COLO829 (cell line): ENCODE results near the gene IGSF21.

Experiments used
- DNase-seq: peaks from one replicate; pipeline ENCODE4 v3.0.0; 2012; ENCODE audit warnings: low spot score

IGSF21 gene

DNA sequence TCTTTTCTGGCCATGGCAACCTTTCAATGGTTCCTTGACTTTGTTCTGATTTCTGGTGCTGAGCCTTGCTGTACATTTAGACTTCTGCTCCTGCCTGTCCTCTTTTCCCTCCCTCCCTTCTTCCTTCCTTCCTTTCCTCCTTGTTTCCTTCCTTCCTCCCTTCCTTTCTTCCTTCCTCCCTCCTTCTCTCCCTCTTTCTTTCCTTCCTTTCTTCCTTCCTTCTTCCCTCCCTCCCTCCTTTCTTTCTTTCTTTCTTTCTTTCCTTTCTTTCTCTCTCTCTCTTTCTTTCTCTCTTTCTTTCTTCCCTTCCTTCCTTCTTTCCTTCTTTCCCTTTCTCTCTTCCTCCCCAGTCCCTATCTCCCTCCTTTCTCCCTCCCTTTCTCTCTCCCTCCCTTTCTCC is 10.4 kb upstream of the IGSF21 start:
- no peak for DNase-seq

DNA sequence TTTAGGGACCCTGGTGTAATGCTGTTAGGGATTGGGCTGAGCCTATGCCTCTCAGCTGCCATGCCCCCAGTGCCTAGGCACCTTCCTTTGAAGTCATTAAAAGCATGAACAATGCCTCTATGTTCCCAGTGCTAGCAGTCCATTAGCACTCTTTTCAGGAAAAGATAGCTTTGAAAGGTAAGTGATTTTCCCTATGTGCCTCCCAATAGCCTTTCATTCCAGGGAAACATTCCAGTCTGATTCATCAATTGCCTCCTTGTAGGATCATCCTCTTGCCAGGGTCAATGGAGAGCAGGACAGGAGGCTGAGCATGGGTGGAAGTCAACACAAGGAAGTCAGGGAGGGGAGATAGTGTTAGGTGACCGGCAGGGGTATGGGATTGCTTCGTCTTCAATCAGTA is 8.6 kb upstream of the IGSF21 start:
- DNase-seq: no peak

DNA sequence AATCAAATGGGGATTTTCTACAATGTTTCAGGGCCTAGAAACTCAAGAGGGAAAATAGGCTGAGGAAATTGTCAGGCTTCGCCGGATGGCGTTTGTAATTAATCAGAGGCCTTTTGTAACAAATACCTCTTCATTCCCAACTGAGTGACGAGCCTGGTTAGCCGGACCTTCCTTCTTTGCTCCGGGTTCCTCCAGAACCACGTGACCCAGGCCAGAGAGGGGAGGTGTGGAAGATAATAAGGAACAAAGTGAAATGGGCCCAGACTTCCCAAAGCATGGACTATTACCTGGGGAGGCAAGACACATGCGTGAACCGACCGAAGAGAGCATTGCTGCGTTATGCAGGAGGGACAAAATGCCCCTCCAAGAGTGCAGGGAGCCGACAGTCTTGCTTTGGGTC is 7.5 kb upstream of the IGSF21 start:
- DNase-seq: no peak

DNA sequence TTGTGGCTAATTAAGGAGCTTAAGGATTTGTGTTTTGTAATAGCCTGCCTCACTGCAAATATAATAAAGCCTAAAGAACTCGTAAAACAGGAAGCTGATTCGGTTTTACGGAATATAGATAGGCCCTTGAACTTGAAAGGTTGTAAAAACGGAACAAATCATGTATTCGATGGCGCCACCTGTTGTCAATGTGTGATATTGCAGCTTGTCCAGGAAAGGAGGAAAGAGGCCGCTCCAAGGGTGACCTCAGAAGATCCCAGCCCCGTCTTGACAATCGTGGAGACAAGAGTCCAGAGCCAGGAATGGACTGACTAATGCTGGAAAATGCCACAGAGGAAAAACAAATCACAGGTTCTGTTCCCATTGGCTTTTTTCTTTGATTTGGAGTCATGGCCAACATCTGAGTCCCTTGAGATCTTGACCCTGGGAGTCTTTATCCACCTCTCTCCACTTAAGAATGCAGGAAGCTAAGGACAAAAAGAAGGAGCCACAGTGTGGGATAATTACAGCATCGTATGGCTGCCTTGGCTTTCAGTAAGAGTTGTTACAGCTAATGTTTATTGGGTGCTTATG is 7.0 kb upstream of the IGSF21 start:
- peak; percentile 71 for DNase-seq

DNA sequence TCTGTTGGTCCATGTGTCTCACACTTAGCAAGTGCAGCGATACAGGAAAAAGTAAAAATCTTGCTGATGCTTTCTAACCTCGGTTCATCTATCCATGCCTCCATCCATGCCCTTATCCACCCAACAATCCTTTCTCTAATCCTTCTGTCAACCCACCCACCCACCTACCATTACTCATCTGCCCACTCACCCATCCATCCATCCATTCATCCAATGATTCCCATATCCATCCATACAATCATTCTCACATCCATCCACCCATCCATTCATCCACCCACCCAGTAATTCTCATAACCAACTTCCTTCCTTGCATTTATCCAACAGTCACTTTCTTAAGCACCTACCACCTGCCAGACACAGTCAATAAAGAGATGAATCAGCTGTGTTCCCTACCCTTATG is 6.1 kb upstream of the IGSF21 start:
- no peak for DNase-seq

DNA sequence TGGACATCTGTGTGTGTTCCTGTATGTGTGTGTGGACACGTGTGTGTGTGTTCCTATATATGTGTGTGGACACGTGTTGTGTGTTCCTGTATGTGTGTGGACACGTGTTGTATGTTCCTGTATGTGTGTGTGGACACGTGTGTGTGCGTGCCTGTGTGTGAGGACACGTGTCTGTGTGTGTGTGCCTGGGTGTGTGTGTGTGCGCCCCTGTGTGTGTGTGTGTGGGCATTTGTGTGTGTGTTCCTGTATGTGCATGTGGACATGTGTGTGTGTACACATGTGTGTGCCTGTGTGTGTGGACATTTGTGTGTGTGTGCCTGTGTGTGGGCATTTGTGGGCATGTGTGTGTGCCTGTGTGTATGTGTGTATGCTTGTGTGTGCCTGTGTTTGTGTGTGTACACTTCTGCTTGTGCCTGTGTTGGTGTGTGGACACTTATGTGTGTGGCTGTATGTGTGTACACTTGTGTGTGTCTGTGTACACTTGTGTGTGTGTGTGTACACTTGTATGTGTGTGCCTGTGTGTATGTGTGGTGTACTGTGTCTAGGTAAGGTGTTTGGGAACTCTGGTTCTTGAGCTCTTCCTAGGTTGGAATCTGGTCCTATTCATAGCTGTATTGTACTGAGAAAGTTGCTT is 3.7 kb upstream of the IGSF21 start:
- DNase-seq: no peak

DNA sequence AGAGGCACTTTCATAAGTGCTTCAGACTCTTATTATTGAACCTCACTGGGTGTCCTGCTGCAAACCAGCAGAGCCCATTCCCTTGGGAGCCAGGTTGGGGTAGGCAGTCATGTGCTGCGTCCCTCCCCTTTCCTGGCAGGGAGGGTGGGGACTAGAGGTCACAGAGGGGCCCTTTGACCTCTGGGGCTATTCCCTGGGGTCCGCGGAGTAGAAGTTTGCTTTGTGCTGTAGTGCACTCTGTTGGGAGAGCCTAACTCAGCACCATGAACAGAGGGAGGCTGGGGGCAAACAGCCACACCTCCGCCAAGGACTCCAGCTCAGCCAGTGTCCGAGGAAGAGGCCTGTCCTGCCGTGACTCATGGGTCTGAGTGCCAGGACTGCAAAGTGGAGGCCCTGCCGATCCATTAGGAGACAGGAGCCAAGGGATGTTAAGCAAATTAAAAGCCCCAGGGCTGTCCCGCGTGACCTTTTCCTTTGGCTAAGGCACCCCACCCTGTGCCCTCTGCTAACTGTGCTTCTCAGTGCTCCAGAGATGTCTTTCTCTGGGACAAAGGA is 3.0 kb upstream of the IGSF21 start:
- DNase-seq: no peak

DNA sequence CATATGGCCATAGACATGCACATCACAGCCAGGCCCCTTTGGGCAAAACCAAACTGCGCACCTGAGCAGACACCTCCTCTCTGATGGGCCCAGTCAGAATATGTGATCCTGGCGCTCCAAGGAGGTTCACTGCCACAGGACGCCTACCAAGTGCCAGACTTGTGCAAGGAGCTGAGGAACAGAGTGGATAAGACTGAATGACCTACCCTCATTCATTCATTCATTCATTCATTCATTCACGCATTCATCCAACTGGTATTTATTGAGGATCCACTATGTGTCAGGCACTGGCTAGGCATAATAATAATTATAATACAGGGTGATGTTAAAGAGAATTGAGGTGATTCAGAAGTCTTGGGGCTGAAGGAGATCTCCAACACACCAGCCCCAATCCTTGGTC is 2.4 kb upstream of the IGSF21 start:
- DNase-seq: no peak

DNA sequence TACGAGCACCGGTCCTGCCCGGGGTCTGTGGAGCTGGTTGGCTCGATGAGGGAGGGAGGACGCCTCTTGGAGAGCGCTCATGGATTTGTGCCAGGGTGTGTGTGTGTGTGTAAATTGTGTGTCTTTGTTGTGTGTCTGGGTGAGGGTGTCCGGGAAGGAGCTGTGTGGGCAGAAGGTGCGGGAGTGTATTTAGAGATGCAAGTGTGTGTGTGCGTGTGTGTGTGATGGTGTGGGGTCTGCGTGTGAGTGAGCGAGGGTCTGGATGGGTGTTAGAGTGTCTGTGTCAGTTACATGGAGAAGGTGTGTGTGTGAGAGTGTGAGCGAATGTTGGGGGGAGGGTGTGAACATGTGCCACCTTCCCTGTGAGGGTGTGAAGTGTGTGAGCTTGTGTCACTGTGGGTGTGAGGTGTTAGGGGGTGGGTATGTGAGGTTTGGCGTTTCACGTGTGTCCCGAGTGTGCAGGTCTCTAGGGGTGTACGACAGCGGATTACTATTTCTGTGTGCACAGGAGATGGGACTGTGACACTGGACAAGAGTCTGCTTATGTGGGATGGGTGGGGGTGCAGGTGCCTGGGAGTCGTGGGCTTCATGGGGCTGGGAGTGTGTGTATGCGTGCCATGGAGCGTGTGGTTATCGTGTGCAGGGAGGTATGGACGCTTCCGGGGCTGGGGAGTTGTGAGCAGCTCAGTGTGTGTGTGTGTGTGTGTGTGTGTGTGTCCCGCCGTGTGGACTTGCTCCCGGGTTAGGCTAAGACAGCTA is 880 bp downstream of the IGSF21 start:
- DNase-seq: no peak

DNA sequence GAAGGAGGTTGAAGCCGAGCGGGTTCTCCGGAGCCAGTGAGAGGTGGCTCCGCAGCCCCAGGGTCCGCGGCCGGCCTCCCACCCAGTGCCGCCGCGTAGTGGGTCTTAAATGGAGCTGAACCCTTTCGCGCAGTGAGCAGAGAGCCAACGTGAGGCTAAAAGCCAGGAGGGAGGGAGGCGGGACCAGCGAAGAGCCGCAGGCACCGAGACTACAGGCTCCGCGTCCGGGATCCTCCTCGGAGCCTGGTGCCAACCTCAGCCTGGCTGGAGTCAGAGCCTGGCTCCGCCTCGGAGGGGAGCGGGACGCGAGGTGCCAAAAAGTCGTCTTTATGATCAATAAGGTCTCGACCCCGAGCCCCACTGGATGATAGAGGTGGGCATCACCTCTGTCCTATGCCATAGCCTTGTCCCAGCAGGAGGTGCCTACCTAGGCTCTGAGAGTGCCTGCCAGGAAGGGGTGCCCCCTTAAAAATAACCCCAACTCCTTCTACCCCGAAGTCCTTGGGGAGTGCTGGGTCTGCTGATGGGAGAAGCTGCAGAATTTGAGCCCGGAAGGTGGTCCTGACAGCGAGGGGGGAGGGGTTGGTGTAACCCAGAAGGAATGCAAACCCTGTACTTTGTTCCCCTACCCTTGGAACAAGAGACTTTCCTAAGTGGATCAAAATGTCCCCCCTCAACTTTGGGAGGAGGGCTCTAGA is 1.6 kb downstream of the IGSF21 start:
- DNase-seq: no peak

DNA sequence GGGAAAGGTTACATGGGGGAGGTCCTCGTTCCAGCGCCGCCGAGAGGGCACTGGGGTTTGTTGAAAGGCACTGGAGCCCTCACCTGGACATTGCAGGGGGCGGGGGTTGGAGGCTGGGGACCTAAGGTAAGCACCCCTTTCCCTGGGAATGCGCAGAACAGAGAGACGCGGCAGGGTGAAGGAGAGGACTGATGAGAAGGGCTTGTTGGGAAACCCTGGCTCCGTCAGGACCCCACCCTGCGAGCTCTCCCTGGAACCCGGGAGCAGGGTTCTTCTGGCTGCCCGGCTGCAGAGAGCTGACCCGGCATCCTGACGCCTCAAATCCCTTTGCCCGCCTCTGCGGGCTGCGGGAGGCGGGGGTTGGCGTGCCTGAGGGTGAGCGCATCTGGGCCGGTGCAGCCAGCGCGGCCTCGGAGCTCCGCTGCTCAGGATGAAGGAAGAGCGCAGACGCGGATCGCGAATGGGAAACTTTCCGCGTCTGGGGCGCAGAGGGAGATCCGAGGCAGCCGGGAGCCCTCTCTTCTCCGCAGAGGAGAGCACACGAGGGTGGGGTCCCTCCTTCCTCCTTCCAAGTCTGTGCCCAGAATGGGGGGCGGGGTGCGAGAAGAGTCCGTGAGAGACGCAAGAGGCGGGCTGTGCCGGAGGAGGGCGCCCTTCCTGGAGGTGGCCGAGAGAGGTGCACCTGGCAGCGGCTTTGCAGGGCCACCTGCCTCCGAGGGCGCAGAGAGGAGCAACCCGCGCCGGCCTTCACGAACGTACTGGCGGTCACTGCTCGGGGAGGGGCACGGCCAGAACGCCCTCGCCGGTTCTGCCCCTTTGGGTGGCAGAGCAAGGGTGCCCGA is 2.4 kb downstream of the IGSF21 start:
- no peak for DNase-seq

DNA sequence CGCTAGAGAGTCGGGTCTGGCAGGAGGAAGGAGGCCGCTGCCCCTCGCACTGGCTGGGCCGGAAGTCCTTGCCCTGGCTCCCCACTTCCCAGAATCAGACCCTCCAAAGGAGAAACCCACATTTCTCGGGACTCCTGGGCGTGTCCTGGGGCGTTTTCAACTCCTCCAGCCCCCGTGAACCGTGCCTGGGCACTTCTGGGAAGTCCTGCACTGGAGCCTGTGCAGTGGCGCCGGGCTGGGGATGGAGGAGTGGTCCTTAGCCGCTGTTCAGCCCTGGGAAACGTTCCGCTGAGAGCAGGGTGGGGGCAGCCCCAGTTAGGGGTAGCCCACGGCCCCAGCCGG is 3.0 kb downstream of the IGSF21 start:
- no peak for DNase-seq

DNA sequence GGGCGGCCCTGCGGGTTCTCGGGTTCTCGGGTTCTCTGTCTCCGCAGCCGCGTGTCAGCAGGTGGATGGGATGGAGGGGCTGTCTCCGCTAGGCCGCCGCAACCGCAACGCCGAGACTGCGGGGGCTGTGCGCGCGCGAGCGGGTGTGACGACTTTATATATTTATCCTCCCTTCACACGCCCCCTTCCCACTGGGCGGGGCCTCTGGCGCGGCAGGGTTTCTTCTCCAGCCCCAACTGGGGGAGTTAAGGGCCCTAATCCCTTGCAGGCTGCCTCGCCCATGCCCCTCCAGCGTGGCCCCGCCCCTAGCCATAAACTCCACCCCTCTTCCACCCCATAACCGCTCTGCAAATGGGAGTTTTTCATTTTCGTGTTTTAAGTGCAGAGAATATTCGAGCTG is 3.4 kb downstream of the IGSF21 start:
- DNase-seq: no peak

DNA sequence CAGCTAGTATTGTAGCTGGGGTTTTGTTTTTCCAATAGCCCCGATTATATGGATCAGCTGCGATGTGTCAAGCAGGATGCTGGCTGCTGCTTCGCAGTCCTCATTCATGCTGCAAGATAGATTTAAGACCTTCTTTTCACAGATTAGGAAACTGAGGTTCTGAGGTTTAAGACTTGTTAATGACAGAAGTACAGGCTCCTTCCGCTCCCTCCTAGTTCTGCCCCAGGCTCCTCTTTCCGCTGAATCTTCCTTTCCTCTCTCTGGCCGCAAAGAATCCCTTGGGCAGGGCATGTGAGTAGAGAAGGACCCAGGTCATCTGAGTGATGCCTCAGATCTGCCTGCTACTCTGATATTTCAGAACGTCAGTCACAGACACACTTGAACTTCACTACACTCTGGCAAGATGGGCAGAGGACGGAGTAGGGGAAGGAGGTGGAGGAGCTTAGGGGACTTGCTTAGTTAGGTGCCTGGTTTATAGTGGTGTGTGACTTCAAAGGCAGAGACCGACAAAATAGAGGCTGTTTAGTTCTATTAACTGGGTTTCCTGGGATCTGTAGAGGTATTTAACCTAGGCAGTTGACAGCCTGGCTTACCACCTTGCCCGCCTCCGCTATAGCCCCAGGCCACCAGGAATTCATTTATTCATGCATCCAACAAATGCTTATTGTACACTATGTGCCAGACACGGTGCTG is 4.2 kb downstream of the IGSF21 start:
- no peak for DNase-seq

DNA sequence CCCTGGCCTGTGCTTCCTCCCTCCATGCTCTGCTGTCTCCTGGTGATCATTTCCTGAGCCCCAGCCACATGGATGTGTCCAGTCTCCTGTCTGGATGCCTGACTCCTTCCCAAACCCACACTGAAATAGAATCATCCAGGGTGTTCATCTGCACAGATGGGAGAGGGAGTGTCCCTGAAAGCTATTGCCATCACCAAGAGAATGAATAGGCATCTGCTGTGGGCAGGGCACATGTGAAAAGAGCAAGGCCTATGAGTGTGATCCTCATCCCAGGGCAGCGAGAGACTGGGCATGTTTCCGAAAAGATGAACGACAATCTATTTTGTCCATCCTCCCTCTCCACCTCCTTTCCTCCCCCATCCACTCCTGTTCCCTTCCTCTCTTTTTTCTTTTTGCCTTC is 5.0 kb downstream of the IGSF21 start:
- DNase-seq: no peak

DNA sequence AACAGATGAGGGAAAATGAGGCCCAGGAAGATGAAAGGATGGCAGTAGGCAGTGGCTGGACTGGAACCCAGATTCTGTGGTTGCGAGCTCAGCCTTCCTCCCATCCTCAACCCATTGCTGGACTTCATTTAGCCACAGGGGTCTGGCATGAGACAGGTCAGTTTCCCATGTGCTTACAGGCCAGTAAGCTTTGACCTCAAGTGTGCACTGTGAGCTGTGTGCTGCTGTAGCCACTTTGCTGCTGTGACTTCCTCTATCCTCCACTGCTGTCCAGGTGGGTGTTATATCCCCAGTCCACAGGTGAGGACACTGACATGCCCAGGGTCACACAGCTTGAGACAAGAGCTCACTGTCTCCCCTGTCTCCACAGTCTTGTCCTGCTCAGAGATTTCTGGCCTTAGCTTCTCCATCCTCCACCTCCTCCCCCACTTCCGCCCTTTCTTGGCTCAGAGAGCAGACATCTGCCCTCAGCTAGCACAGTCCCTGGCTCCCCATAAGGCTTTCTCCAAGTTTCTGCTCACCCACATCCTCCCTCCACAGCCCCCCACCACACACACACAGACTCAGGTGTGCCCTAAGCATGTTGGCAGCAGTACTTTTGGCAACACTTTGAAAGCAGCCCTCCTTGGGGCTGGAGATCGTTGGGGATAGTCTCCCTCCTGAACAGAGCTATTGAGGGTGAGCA is 7.3 kb downstream of the IGSF21 start:
- no peak for DNase-seq

DNA sequence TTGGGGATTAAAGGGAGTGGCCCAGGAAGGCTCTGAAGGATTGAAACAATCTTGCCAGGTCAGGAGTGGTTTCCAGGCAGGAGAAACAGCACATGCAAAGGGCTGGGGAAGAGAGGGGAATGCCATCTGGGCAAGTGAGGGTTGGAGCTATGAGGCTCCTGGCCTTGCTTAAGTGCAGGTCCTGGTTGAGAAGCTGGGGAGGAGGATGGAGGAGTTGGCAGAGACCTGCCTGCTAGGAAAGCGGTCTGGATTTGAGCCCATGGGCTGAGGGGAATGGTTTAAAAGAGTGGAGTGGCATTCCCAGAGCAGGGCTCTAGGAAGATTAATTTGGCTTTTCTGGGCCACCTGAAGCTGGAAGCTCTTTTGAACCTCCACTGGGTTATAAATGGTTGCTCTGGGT is 9.2 kb downstream of the IGSF21 start:
- DNase-seq: no peak

DNA sequence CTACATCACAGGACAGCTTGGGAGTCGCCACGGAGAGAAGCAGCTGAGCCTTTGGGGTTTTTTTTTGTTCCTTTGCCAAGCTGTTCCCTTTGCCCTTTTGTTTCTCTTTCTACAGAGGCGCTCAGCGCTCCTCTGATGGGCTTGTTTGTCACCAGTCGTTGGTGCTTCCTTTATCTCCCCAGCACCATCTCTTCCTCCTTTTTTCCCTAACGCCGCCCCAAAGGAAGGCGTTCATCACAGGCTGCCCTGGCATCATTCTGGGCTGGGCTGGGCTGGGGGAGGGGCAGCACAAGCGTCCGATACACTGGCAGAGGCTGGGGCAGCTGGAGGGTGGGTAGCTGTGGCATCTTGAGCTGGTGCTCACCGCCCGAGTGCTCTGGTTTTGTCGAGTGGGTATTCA is 10.5 kb downstream of the IGSF21 start:
- DNase-seq: no peak

DNA sequence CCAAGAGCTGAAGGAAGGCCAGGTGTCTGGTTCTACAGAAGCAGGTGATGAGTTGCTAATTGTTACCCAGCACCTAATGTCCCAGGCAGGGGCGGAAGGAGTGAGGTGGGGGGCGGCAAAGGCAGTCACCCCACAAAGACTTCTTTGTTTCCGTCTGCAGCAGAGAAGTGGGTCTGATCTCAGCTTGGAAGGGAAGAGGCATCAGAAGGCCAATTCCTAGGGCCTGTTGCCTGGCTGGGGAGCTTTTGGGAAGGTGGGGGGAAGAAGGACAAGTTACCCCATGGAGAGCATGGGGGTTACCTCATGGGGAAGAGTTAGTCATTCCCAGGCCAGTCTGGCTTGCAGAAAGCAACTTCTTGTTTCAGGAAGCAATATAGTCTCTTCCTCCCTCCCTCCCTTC is 10.9 kb downstream of the IGSF21 start:
- DNase-seq: no peak

DNA sequence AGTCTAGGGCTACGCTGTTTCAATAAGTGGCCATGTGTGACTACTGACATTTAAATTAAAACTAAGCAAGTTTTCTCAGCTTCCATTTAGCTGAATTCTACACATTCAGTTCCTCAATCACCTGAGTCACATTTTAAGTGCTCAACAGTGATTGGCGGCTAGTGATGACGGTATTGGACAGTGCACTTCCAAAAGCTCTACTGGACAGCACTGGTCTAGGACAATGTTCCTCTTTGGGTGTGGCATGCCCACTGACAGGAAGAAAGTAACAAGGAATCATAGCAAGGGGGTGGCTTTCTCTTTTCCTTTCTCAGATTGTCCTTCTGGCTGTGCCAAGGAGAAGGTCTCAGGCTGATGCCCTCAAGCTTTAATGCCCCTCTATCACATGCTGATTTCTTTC is 11.7 kb downstream of the IGSF21 start:
- no peak for DNase-seq
